Measurements from ENCODE around the gene LANCL3. TPM values are rescaled to one million over a fixed set of nuclear protein-coding genes. Genes with fewer than 3 reads are reported as not detected.

The LANCL3 gene
- total RNA-seq, 1 donor from 2014 or later = 0.36 TPM

DNA sequence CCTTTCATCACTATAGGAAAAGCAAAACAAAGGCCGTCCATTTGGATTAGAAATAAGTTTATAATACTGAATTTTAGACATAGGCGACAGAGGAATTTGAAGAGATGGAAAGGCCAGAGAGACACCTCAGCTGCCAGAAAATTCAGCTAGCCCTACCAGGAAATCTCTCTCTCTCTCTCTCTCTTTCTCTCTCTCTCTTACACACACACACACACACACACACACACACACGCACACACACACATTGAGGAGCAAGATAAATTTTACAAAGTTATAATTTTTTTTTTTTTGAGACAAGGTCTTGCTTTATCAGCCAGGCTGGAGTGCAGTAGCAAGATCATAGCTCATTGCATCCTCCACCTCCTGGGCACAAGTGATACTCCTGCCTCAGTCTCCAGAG, 115.5 kb downstream of the LANCL3 start:
- H3K4me2 ChIP-seq (ENCODE audit: low read length) = no peak overlapping the region
- H2AFZ ChIP-seq (ENCODE audit: low read depth, low read length) = no peak overlapping the region
- no peak overlapping the region for H3K27ac Mint-ChIP-seq (ENCODE audit: unreplicated experiment)
- TF ChIP-seq, protein P1, sequence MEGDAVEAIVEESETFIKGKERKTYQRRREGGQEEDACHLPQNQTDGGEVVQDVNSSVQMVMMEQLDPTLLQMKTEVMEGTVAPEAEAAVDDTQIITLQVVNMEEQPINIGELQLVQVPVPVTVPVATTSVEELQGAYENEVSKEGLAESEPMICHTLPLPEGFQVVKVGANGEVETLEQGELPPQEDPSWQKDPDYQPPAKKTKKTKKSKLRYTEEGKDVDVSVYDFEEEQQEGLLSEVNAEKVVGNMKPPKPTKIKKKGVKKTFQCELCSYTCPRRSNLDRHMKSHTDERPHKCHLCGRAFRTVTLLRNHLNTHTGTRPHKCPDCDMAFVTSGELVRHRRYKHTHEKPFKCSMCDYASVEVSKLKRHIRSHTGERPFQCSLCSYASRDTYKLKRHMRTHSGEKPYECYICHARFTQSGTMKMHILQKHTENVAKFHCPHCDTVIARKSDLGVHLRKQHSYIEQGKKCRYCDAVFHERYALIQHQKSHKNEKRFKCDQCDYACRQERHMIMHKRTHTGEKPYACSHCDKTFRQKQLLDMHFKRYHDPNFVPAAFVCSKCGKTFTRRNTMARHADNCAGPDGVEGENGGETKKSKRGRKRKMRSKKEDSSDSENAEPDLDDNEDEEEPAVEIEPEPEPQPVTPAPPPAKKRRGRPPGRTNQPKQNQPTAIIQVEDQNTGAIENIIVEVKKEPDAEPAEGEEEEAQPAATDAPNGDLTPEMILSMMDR (IDR thresholded peaks at IDR 0.05; ENCODE audit: insufficient read depth, low read depth, low read length) = no peak
- TF ChIP-seq EZH2 (IDR thresholded peaks at IDR 0.05; ENCODE audit: insufficient read depth, low read length) = no peak
- peaks cover 2% of the 10 kb centered on the region for H3K4me1 ChIP-seq (ENCODE audit: insufficient read depth, low read length)
- H3K4me3 Mint-ChIP-seq (ENCODE audit: unreplicated experiment) = no peak overlapping the region
- no peaks in the 10 kb centered on the region for H3K36me3 ChIP-seq (ENCODE audit: insufficient read depth, low read length)
- H3K9me3 Mint-ChIP-seq (ENCODE audit: unreplicated experiment) = no peaks in the 10 kb centered on the region
- no peak overlapping the region for H3K4me3 ChIP-seq (ENCODE audit: insufficient read depth, low read depth, low read length)
- H3K9ac ChIP-seq (ENCODE audit: low read length) = no peak overlapping the region
- H4K20me1 ChIP-seq (ENCODE audit: insufficient read depth, low read length) = no peaks in the 10 kb centered on the region
- H3K36me3 Mint-ChIP-seq (ENCODE audit: low read depth, unreplicated experiment) = no peaks in the 10 kb centered on the region
- H3K9me3 ChIP-seq (ENCODE audit: insufficient read depth, low read depth, low read length) = no peaks in the 10 kb centered on the region
- no peak overlapping the region for H3K27ac ChIP-seq (ENCODE audit: low read depth, low read length)
- no peaks in the 10 kb centered on the region for H3K4me1 Mint-ChIP-seq (ENCODE audit: low read depth, unreplicated experiment)
- H3K27me3 Mint-ChIP-seq (ENCODE audit: low read depth, unreplicated experiment) = no peaks in the 10 kb centered on the region
- DNase-seq (ENCODE audit: low read depth) = no peak
- H3K27me3 ChIP-seq (ENCODE audit: insufficient read depth, low read length) = no peaks in the 10 kb centered on the region
- no peak for FAIRE-seq
- H3K79me2 ChIP-seq (ENCODE audit: insufficient read depth, low read length) = no peaks in the 10 kb centered on the region

DNA sequence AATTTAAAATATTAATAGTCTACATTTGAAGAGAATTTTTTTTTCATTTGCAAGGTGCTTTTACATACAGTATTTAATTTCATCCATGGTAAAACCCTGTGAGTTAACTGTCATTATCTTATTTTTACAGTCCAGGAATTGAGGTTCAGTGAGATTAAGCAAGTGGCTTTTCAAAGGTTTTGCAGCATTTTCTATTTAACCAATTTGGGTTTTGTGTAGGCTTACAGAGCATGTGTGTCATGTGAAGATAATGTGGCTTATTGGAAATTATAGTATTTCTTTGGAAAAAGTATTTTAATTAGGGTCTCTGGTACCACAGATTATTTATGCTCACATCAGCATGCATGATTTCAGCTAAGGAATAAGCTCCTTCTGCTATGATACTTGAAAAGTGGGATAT, 118.7 kb downstream of the LANCL3 start:
- H3K4me3 Mint-ChIP-seq (ENCODE audit: unreplicated experiment) = no peak overlapping the region
- Histone ChIP-seq H3K36me3 (ENCODE audit: insufficient read depth, low read length) (no peaks in the 10 kb centered on the region), H3K4me3 (ENCODE audit: insufficient read depth, low read depth, low read length) (no peak overlapping the region), H3K9ac (ENCODE audit: low read length) (no peak overlapping the region), H3K4me1 (ENCODE audit: insufficient read depth, low read length) (peaks cover 2% of the 10 kb centered on the region), H3K9me3 (ENCODE audit: insufficient read depth, low read depth, low read length) (no peaks in the 10 kb centered on the region), H2AFZ (ENCODE audit: low read depth, low read length) (no peak overlapping the region), H4K20me1 (ENCODE audit: insufficient read depth, low read length) (no peaks in the 10 kb centered on the region), H3K79me2 (ENCODE audit: insufficient read depth, low read length) (no peaks in the 10 kb centered on the region), H3K27ac (ENCODE audit: low read depth, low read length) (no peak overlapping the region), H3K27me3 (ENCODE audit: insufficient read depth, low read length) (no peaks in the 10 kb centered on the region), H3K4me2 (ENCODE audit: low read length) (no peak overlapping the region)
- H3K27me3 Mint-ChIP-seq (ENCODE audit: low read depth, unreplicated experiment) = no peaks in the 10 kb centered on the region
- no peak overlapping the region for H3K27ac Mint-ChIP-seq (ENCODE audit: unreplicated experiment)
- DNase-seq (ENCODE audit: low read depth) (no peak), FAIRE-seq (no peak)
- H3K9me3 Mint-ChIP-seq (ENCODE audit: unreplicated experiment) = no peaks in the 10 kb centered on the region
- no peaks in the 10 kb centered on the region for H3K4me1 Mint-ChIP-seq (ENCODE audit: low read depth, unreplicated experiment)
- TF ChIP-seq, protein P1 (IDR thresholded peaks at IDR 0.05; ENCODE audit: insufficient read depth, low read depth, low read length) = no peak
- TF ChIP-seq EZH2 (IDR thresholded peaks at IDR 0.05; ENCODE audit: insufficient read depth, low read length) = no peak
- no peaks in the 10 kb centered on the region for H3K36me3 Mint-ChIP-seq (ENCODE audit: low read depth, unreplicated experiment)

DNA sequence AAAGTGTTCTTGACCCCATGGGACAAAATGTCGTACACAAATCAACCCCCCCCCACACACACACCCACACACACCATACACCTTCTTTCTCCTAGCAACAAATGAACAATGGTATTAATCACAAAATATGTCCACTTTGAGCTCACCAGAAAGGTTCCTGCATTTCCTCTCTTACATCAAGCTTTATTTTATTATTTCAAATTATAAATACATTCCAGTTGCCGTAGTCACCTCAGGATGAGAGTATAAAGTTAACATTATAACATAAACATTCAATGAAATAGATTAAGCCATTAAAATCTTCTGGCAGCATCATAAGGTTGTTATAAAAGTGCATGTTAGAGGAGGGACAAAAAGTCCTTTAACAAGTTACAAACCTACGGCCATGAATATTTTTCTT, 121.5 kb downstream of the LANCL3 start:
- H3K27me3 Mint-ChIP-seq (ENCODE audit: low read depth, unreplicated experiment) = no peaks in the 10 kb centered on the region
- Histone ChIP-seq H4K20me1 (ENCODE audit: insufficient read depth, low read length) (no peaks in the 10 kb centered on the region), H3K4me3 (ENCODE audit: insufficient read depth, low read depth, low read length) (no peak overlapping the region), H3K27me3 (ENCODE audit: insufficient read depth, low read length) (no peaks in the 10 kb centered on the region), H3K27ac (ENCODE audit: low read depth, low read length) (no peak overlapping the region), H3K4me2 (ENCODE audit: low read length) (no peak overlapping the region), H3K36me3 (ENCODE audit: insufficient read depth, low read length) (no peaks in the 10 kb centered on the region), H3K4me1 (ENCODE audit: insufficient read depth, low read length) (no peaks in the 10 kb centered on the region), H3K9me3 (ENCODE audit: insufficient read depth, low read depth, low read length) (no peaks in the 10 kb centered on the region), H2AFZ (ENCODE audit: low read depth, low read length) (no peak overlapping the region), H3K79me2 (ENCODE audit: insufficient read depth, low read length) (no peaks in the 10 kb centered on the region), H3K9ac (ENCODE audit: low read length) (no peak overlapping the region)
- no peak overlapping the region for H3K27ac Mint-ChIP-seq (ENCODE audit: unreplicated experiment)
- TF ChIP-seq, protein P1 (IDR thresholded peaks at IDR 0.05; ENCODE audit: insufficient read depth, low read depth, low read length) = no peak
- no peak for TF ChIP-seq EZH2 (IDR thresholded peaks at IDR 0.05; ENCODE audit: insufficient read depth, low read length)
- H3K9me3 Mint-ChIP-seq (ENCODE audit: unreplicated experiment) = no peaks in the 10 kb centered on the region
- H3K4me3 Mint-ChIP-seq (ENCODE audit: unreplicated experiment) = no peak overlapping the region
- H3K36me3 Mint-ChIP-seq (ENCODE audit: low read depth, unreplicated experiment) = no peaks in the 10 kb centered on the region
- FAIRE-seq (peak; percentile 73), DNase-seq (ENCODE audit: low read depth) (no peak)
- H3K4me1 Mint-ChIP-seq (ENCODE audit: low read depth, unreplicated experiment) = no peaks in the 10 kb centered on the region
